ENCODE measurements around the gene OXTR. TPM values are rescaled to one million over a fixed set of nuclear protein-coding genes. Genes with fewer than 3 reads are reported as not detected.

The OXTR gene
- total RNA-seq, 1 experiment from 2014 or later = 2.6 TPM

DNA sequence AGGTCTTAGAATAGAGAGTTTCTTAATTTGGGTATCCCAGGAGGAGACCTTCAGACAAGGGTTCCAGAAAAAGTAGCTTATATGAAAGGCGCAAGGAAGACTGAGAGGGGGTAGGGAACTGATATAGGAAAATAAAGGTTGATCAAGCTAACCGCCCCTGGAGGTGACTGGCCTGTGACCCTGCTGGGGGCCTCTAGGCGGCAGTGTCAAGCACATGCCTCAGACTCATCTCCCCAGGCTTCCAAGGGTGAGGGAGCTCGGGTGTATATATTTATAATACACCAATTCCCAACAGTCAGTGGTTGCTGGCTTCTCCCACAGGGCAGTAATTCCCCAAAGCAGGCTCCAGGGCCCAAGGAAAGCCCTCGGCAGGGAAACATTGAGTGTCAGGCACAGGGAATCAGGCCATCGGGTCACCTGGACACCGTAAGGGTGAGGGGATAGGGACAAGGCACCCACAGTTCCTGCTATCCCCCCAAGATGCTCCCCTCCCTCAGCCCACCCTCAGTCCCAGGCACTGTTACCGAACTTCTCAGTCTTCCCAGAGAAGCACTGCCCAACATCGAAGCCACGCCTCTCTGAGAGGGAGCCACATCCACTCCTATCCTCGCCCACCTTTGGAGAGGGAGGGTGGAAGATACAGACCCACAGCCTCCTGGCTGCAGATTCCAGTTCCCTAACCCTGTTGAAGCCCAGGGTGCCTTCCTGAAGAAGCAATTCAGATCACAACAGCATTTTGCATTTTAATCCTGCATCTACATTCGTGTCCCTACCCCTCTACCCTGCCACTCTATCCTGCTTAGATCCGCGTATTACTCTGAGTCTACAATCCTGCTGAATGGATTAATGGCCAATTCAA is 55.3 kb downstream of the OXTR start:
- no peak for DNase-seq (ENCODE audit: low read depth)

DNA sequence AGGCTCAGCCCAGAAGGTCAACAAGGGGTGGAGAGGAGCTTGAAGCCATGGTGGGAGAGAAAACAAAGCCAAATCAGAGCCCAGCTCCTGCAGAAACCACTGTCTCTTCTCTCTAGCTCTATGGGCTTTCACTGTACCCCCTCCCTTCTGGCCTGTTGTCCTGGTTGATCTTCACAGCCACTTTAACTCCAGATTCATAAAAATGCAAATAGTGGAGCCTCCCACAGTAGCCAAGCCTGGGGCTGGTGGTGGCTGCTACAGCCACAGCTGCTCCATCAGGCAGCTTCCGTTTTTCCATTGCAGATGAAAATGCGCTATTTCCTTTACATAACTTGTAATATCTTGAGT is 56.5 kb downstream of the OXTR start:
- no peak for DNase-seq (ENCODE audit: low read depth)

DNA sequence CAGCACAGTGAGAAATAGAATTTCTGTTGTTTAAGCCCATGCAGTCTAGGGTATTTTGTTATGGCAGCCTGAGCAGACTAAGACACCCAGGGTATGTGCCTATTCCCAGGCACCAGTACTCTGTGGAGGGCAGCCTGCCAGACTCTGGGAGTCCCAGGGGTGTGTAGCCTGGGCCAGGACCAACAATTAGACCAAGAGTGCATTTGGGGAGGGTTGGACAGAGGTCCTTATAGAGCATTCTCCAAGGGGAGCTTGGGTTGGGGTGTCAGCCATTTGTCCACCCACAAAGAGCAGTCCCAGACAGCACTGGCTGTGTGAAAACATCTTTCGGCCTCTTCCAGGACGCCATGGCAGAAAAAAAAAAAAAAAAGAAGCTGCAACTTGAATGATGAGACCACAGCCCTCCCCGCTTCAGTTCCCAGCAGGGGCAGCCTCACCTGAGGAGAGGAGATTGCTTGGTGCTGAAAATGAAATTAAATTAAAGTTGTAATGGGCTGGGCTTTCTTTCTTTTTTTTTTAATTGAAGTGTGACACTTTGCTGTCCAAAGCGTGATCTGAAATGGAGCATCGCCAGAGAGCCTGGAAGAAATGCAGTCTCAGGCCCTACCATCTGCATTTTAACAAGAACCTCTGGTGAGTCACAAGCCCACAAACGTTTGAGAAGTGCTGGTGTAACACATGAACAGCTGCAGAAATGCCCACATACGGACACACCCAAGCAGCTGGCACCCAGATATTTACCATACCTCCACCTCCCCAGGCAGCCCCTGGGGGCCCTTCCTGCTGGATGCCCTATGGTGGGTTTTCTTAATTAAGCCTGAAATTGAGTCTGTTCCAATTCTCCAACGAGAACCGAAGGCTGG is 57.1 kb downstream of the OXTR start:
- DNase-seq (ENCODE audit: low read depth) = peak; percentile 88

DNA sequence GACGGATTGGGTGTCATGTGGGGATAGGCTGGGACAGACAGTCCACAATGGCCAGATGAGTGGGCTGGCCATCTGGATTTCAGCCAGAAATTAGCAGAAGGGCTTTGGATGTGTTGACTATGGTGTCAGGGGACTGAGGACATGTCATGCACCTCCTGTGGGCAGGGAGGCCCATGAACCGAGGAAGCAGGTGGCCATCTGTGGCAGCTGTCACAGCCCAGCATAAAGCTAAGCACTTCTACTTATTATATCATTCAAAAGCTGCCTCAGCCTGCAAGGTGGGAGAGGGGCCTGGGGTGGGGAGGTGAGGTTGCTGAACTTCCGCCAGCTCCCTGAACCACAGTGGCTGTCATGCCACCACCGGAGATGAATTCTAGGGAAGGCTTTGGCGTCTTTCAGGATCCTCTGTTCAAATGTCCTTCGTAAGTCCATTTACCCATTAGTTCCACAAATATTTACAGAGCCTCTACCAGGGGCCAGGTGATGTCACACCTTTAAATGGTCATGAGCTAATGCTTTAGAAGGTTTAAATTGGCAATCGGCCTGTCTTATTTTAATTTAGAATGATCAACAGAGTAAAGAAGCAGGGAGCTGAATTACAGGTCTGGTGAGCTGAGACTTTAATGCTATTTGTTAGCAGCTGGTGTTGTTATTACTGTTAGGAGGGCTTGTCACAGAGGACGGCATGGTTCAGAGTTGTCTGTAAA is 59.5 kb downstream of the OXTR start:
- DNase-seq (ENCODE audit: low read depth) = no peak

DNA sequence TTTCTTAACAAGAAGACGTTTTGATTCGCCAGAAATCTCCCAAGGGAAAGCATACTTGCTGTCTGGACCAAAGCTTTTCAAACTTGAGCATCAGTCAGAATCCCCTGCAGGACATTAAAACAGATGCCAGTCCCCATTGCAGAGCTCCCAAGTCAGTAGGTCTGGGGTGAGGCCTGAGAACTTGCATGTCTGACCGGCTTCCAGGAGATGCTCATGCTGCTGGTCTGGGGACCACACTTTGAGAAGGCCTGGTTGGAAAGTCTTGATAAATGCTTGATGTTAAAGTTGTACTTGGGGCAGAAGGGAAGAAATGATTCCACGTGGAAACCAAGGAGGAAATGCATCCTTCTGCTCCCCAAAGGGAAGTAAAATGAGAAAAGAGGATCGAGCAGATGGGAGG is 60.1 kb downstream of the OXTR start:
- DNase-seq (ENCODE audit: low read depth) = no peak

DNA sequence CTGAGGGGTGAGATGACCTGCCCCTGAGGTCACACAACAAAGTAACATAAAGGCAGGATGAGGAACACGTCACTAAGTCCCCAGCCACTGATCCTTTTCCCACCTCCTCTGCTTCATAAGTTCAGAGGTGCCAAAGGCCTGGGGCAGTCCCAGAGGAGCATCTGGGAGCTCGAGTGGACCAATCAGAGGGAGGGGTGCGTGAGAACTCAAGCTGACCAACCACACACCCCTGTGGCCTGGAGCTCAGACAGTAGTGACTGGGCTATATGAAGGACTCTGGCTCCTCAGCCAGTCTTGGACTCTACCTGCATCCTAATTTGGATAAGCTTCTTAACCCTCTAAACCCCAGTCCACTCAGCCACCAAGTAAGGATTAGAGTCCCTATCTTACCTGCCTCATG is 63.8 kb downstream of the OXTR start:
- no peak for DNase-seq (ENCODE audit: low read depth)

DNA sequence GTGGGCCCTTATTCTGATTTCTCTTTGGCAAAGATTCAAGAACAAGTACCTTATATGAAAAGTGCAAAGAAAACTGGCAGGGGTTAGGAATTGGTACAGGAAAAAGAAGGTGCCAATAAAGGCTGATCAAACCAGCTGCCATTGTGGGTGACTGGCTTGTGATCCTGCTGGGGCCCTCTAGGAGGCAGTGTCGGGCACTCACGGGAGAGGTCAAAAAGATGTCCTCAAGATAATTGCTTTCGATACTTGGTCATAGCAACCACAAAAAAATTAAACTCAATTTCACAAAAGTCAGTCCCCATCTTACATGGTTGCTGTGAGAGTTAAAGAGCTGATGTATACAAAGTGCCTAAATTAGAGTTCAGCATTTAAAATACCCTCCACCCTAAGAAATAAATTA is 66.9 kb downstream of the OXTR start:
- no peak for DNase-seq (ENCODE audit: low read depth)

Other genes with a start within 250 kb of the OXTR start
- gene SSUH2, start 124.8 kb downstream of the OXTR start, total RNA-seq (2014; rRNA removed; shearing (Covaris generic)) = 0.37 TPM in 1 of 2 replicates, not detected in the other
- not detected in 2 replicates for gene CAV3, start 35.8 kb downstream of the OXTR start, total RNA-seq (2014; rRNA removed; shearing (Covaris generic))
- 34.7 and 42.0 TPM in 2 replicates for gene RAD18, start 193.9 kb upstream of the OXTR start, total RNA-seq (2014; rRNA removed; shearing (Covaris generic))